Limb (tissue), 2 donors: ENCODE data around the gene BTNL2.
"Not testable (repeated sequence)": the region's sequence is repeated elsewhere in the genome, so short reads cannot be mapped to it uniquely, and the experiment has no call there.

Experiments used
- DNase-seq, 2 donors: peaks; one replicate each; pipeline ENCODE4 v3.0.0-alpha.2; 2016; ENCODE audit errors: extremely low spot score in 2 of 2

Gene BTNL2

DNA sequence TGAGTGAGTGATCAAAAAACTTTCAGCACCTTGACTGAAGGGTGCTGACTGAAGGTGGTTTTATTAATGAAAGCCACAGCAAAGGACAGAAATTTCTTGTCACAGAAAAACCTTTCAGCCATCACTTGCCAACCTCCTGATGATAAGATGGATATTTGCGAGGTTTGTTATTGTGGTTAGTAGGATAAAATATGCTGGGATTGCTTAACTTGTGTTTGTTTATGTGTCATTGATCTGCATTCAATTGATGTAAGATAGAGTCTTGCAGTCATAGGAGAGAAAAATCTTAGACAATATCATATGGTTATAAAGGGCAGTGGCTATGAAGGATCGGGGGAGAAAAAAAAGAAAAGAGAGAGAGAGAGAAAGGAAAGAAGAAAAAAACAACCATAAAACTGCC lies 36.5 kb downstream of the BTNL2 start:
- DNase-seq = no peak

DNA sequence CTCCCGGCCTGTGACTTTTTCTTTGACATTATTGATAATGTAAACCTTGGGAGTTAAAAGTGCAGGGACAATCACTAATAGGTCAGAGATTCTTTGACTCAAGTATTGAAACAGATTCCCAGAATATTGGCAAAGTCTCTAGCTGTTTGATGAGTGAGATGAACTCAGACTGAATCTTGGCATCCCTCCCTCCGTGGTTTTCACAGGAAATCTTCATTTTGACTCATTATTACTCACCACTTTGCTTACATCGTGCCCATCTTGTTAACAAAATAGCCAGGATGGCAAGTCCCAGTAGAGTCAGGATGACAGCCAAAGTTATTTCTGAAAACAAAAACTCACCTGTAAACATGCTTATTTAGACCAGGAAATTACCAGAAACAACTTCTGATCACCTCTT lies 37.3 kb downstream of the BTNL2 start:
- DNase-seq = no peak

DNA sequence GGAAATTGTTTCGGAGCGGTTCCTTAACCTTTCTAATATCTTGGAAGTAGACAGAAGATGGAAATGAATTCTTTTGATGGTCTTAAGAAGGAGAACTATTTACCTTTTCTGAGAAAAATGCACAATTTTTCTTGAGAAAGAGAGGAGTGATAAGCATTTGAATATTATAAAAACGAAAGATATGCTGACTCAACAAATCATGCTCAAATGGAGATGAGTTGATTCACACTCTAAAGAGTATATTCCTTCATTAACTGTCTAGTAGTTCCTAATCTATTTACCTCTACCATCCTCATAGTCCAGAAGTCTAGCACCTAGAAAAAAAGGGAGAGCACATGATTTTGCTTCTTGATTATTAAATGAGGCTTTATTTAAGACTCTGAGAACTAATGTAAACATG lies 39.3 kb downstream of the BTNL2 start:
- no peak for DNase-seq

DNA sequence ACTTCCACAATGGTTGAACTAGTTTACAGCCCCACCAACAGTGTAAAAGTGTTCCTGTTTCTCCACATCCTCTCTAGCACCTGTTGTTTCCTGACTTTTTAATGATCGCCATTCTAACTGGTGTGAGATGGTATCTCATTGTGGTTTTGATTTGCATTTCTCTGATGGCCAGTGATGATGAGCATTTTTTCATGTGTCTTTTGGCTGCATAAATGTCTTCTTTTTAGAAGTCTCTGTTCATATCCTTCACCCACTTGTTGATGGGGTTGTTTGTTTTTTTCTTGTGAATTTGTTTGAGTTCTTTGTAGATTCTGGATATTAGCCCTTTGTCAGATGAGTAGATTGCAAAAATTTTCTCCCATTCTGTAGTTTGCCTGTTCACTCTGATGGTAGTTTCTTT lies 47.8 kb downstream of the BTNL2 start:
- not testable (repeated sequence) for DNase-seq

DNA sequence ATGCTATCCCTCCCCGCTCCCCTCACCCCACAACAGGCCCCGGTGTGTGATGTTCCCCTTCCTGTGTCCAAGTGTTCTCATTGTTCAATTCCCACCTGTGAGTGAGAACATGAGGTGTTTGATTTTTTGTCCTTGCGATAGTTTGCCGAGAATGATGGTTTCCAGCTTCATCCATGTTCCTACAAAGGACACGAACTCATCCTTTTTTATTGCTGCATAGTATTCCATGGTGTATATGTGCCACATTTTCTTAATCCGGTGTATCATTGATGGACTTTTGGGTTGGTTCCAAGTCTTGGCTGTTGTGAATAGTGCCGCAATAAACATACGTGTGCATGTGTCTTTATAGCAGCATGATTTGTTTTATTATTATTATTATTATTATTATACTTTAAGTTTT lies 48.4 kb downstream of the BTNL2 start:
- DNase-seq = not testable (repeated sequence)

DNA sequence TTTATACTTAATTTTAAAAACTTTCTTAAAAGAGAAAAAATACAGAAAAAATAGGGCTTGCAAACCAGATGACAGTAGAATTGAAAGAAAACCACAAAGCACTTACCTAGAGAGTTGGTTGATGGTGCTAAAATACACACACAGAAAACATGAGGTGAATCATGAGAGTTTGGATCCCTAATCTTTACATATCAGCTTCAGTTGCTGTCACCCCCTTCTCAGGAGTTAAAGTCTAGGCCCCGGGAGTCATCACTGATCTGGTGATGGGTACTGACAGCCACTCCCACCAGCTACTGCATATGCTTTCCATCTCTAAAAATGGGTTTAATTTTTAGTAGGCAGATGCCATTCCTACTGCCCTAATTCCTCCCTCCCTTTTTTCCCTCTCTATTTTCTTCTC lies 52.0 kb downstream of the BTNL2 start:
- DNase-seq = no peak

DNA sequence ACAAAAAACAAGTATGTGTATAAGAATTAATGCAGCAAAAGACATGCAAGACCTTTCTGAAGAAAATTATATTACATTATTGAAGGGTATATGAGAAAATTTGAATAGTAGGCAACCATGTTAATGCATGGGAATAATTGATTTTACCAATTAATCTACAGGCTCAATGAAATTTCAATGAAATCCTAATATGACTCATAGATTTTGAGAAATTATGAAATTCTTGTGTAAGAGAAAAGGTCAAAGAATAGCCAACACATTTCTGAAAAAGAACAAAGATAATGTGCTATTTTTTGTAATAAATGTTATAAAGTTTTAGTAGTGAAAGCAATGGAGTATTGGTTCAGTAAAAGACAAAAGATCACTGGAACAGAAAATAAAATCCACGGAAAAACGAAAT lies 53.6 kb downstream of the BTNL2 start:
- DNase-seq = no peak
